DMS 273 (cell line): Measurements from ENCODE around the gene LSP1.

Experiments
- DNase-seq: peaks from one replicate; lab custom pipeline; 2025; ENCODE audit not compliant: unreplicated experiment; lab: John Stamatoyannopoulos, UW

LSP1 gene

GRCh38 chr11:1927026-1927847, 74.4 kb downstream of the LSP1 start:
- no peak for DNase-seq

- DNase-seq = no peak
Observed at GRCh38 chr11:1927848-1928469, 75.1 kb downstream of the LSP1 start.

- no peak for DNase-seq
Observed at GRCh38 chr11:1928470-1928890, 75.6 kb downstream of the LSP1 start.

GRCh38 chr11:1928891-1929541, 76.1 kb downstream of the LSP1 start:
- no peak for DNase-seq

GRCh38 chr11:1929621-1930461, 77.0 kb downstream of the LSP1 start:
- no peak for DNase-seq

DNA sequence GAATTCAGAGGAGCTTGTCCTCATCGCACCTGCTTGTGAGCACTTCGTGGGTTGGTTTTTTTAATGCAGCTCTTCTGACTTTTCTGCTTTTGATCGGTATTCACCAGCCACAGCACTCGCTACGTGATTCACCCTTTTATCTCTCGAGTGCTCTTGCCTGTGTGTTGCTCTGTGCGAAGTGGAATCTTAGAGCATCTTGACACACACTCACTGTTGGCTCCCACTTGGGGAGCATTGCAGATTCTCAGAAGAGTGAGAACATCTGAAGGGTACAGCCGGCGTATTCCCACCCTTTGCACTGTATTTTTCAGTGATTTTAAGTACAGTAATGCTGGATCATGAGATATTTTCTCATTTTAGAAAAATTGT, 77.6 kb downstream of the LSP1 start:
- no peak for DNase-seq

DNA sequence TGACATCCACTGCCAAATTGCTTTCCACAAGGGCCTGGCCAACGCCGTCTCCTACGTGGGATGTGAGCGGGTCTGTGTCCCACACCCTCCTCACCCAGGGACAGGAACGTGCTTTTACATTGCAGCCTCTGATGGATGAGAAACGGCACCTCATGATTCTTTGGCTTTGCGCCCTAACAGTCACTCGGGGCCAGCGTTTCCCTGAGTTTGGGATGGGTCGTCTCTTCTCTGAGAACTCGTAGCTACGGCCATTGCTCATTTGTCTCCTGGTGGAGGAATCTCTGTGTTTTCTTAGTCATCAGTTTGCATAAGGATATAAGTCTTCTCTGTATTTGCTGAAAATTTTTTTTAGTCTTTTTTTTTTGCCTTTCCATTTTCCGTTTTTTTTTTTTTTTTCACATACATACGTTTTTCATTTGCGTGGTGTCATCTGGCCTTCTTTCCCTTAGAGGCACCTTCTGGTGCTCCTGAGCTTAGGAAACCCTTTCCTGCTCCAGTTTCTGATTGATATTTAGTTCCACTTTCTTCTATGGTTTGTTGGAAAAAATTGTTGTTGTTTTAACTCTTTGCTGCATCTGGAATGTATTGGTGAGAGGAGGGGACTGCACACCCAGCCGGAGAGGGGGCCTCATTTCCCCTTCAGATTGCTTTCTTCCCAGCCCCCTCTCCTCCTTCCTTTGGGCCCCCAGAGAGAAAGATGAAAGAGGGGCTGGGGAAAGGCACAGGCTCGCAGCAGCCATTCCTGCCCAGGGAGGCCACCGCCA, 78.6 kb downstream of the LSP1 start:
- DNase-seq = no peak

DNA sequence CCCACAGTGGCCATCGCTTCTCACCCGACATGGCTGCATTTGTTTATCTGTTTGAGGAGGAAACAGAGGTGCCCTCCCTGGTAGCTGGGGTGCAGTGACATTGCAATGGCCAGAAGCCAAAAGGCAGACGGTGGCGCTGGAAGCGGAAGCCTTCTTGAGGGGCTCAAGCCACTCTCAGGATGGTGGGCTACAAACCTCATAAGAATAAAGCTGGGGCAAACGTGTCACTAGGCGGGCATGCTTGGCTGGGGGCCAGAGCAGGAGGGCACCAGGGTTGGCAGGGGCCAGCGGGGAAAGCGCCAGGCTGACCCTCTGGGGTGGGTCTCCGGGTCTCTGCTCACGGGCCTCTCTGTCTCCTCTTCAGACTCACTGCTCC, 79.2 kb downstream of the LSP1 start:
- no peak for DNase-seq

DNA sequence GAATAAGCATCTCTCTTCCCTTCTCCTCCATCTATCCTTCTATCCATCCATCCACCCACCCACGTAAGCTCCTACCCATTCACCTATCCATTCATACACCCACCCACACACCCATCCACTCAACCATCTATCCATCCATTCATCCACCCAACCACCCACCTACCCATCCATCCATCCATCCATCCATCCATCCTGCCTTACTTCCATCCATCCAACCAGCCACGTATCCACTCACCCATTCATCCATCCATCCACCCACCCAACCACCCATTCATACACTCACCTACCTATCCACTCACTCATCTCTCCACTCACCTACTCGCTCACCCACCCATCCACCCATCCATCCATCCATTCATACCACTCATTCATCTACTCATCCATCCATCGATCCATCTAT, 79.8 kb downstream of the LSP1 start:
- no peak for DNase-seq

DNA sequence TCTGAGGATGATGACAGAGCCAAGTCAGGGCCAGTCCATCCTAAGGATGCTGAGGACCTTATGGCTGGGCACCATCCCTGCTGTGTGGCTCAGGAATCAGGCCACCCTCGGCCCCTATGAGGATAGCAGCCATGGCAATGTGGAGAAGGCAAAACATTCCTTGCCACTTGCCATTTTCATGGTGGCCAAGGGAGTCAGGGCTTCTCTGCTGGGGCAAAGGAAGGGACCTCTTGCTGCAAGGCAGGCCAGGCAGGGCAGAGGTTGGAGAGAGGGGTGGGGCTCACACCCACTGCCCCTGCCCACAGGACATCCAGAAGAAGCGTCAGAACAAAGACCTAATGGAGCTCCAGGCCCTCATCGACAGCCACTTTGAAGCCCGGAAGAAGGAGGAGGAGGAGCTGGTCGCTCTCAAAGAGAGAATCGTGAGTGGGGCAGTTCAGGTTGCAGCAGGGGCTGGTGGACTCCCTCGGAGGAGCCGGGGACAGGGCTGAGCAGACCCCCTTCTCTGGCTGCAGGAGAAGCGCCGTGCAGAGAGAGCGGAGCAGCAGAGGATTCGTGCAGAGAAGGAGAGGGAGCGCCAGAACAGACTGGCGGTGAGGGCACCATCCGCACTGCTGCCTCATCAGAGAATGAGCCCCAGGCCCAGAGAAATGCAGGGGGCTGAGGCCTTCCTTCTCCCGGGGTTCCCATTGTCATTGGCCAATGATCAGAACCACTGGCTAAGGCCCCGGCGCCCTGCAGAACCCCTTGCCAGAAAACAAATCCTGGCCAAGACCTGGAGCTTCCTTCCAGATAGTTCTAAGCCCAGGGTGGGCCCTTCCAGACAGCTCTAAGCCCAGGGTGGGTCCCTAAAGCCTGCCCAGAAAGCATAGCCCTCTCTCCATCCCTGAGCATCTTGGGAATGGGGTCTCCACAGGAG, 80.8 kb downstream of the LSP1 start:
- no peak for DNase-seq

- DNase-seq = no peak
Observed at GRCh38 chr11:1934335-1935155, 81.7 kb downstream of the LSP1 start.

- DNase-seq = no peak
Observed at GRCh38 chr11:1935156-1936071, 82.5 kb downstream of the LSP1 start.

DNA sequence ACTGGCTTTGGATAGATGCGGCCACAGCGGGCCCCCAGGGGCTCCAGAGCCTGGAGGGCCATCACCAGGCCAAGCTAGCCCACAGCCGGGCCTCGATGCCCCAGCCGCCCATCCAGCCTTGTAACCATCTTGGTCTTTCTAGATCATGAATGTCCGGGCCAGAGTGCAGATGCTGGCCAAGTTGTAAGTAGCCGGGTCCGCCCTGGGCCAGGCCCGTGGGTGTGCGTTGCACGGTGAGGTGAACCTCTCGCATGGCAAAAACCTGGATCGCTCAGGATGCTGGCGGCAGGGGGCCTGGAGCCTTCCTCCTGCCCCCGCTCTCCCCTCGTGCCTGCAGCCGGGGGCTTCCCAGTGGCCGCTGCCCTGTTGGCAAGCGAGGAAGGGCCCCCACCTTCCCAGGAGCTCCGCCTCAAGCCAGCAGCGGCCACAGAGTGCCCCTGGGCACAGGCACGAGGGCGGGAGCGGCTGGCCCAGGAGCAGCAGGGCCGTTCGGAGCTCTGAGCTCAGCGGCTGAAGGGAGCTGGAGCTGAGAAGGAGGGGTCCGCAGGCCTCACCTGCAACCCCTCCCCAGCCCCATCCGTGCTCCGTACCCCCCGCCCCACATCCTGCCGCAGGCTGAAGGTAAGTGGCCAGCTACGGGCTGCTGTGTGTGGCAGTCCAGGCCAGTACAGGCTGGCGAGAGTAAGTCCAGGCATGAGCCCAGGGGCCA, 83.3 kb downstream of the LSP1 start:
- no peak for DNase-seq

DNA sequence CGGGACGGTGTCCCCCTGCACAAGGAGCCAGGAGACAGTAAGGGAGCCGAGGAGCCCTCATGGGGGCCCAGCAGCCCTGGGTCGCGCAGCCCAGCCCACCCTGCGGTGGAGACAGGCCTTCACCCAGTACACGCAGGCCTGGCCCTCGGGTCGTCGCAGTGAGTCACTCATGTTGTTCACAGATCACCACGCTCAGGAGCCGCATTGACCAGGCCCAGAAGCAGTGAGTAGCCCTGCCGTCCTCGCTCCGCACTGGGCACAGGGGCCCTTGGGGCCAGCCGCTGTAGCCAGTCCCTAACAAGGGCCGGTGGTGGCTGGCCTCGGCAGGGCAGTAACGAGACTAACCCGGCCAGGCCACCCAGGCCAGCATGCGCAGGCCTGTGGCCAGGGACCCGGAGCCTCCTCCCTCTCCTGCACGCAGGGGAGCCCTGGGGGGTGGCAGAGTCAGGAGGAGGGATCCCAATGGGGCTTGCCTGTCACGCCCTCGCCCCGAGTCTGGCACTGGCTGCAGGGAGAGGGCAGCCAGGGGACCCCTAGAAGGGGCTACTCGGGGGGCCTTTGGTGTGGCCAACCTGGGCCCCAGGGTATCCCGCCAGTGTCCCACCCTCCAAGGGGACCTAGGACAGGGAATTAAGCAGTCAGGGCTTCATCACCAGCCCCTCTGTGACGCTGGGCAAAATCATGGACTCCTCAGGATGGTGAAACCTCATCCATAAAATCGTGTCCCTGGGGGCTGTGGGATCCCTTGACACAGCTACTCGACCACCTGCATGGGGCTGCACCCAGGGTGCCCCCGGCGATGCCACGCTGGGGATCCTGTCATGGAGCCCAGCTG, 84.1 kb downstream of the LSP1 start:
- DNase-seq = no peak

DNA sequence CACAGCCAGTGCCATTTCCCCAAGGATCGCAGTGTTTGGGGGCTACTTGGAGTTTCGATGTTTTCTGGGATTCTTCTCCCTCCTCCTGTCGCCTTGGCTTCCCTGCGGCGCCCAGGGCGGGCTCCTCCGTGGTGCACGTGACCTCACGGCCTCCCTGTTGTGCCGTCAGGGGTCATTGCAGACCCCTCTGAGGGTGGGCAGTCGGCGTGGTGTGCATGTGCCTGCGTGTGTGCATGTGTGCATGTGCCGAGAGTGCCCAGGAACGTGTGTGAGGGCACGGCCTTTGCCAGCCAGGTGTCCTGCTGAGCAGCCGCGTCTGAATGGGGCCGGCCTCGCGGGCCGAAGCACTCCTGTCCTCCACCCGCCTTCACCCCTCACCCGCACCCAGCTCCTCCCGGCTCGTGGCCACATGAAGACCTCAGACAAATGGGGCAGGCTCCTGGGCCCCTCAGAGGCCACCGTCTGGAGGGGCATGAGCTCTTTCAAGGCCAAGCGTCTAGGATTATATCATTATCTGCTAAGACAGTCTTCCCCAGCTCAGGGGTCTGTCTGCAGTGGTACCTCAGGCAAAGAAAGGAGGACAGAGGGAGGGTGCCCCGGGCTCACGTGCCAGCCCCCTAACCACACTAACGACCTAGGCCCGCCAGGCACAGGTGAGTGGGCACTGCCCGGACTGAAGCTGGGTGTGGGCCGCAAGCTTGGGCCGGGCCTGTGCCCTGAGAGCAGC, 84.9 kb downstream of the LSP1 start:
- DNase-seq = no peak
